ENCODE measurements around the gene SEC23A. TPM values are rescaled to one million over a fixed set of nuclear protein-coding genes. Genes with fewer than 3 reads are reported as not detected.
A peak's percentile ranks its signal among the peaks of the same experiment; 100 is the strongest.

SEC23A gene
- total and polyA plus RNA-seq, 2 of the 13 experiments (the other 11 are each of a cell fraction or from before 2014, with no cell fraction given) = 403 to 887 TPM

- TF ChIP-seq PBX3 (CRISPR knock-in tag; IDR thresholded peaks at IDR 0.05; ENCODE audit: borderline replicate concordance) = no peak
- no peak for TF ChIP-seq NFIC (IDR thresholded peaks at IDR 0.05; ENCODE audit: low read length)
- TF ChIP-seq TMF1 (CRISPR knock-in tag; IDR thresholded peaks at IDR 0.05; ENCODE audit: low read depth) = no peak
- TF ChIP-seq, protein P1, sequence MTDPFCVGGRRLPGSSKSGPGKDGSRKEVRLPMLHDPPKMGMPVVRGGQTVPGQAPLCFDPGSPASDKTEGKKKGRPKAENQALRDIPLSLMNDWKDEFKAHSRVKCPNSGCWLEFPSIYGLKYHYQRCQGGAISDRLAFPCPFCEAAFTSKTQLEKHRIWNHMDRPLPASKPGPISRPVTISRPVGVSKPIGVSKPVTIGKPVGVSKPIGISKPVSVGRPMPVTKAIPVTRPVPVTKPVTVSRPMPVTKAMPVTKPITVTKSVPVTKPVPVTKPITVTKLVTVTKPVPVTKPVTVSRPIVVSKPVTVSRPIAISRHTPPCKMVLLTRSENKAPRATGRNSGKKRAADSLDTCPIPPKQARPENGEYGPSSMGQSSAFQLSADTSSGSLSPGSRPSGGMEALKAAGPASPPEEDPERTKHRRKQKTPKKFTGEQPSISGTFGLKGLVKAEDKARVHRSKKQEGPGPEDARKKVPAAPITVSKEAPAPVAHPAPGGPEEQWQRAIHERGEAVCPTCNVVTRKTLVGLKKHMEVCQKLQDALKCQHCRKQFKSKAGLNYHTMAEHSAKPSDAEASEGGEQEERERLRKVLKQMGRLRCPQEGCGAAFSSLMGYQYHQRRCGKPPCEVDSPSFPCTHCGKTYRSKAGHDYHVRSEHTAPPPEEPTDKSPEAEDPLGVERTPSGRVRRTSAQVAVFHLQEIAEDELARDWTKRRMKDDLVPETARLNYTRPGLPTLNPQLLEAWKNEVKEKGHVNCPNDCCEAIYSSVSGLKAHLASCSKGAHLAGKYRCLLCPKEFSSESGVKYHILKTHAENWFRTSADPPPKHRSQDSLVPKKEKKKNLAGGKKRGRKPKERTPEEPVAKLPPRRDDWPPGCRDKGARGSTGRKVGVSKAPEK (CRISPR knock-in tag; IDR thresholded peaks at IDR 0.05; ENCODE audit: borderline replicate concordance) = no peak
- TF ChIP-seq, protein P2, sequence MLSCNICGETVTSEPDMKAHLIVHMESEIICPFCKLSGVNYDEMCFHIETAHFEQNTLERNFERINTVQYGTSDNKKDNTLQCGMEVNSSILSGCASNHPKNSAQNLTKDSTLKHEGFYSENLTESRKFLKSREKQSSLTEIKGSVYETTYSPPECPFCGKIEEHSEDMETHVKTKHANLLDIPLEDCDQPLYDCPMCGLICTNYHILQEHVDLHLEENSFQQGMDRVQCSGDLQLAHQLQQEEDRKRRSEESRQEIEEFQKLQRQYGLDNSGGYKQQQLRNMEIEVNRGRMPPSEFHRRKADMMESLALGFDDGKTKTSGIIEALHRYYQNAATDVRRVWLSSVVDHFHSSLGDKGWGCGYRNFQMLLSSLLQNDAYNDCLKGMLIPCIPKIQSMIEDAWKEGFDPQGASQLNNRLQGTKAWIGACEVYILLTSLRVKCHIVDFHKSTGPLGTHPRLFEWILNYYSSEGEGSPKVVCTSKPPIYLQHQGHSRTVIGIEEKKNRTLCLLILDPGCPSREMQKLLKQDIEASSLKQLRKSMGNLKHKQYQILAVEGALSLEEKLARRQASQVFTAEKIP (CRISPR knock-in tag; IDR thresholded peaks at IDR 0.05; ENCODE audit: borderline replicate concordance) = no peak
- peak; percentile 44; the same call in 1 of the 2 replicates for TF ChIP-seq HOXA3 (CRISPR knock-in tag; IDR thresholded peaks at IDR 0.05)
- TF ChIP-seq ZNF775 (CRISPR knock-in tag; IDR thresholded peaks at IDR 0.05; ENCODE audit: borderline replicate concordance) = no peak
- no peak; the same call in 1 of the 2 replicates for TF ChIP-seq CBX5 (CRISPR knock-in tag; IDR thresholded peaks at IDR 0.05; ENCODE audit: borderline replicate concordance)
- no peak for TF ChIP-seq HCFC1 (IDR thresholded peaks at IDR 0.05; ENCODE audit: low read depth, low read length)
- TF ChIP-seq ZBTB1 (CRISPR knock-in tag; IDR thresholded peaks at IDR 0.05; ENCODE audit: borderline replicate concordance) = no peak
- no peak for TF ChIP-seq ZNF792 (CRISPR knock-in tag; IDR thresholded peaks at IDR 0.05)
- no peak for TF ChIP-seq BRD4 (CRISPR knock-in tag; IDR thresholded peaks at IDR 0.05)
- TF ChIP-seq ASH2L (IDR thresholded peaks at IDR 0.05; ENCODE audit: insufficient read length, low read depth, low read length) = peak; percentile 31
- no peak for TF ChIP-seq DNMT1 (CRISPR knock-in tag; IDR thresholded peaks at IDR 0.05)
- no peak for TF ChIP-seq HNRNPK (IDR thresholded peaks at IDR 0.05; ENCODE audit: low read depth, low read length, poor library complexity, severe bottlenecking)
- TF ChIP-seq NPAS2 (CRISPR knock-in tag; IDR thresholded peaks at IDR 0.05; ENCODE audit: borderline replicate concordance) = no peak
- TF ChIP-seq TOPORS (CRISPR knock-in tag; IDR thresholded peaks at IDR 0.05) = no peak
- no peak for TF ChIP-seq ZNF362 (CRISPR knock-in tag; IDR thresholded peaks at IDR 0.05; ENCODE audit: borderline replicate concordance)
- no peak for TF ChIP-seq CEBPB (IDR thresholded peaks at IDR 0.05; ENCODE audit: borderline replicate concordance, low read depth, low read length)
- TF ChIP-seq BCL3 (CRISPR knock-in tag; IDR thresholded peaks at IDR 0.05) = peak; percentile 23; the same call in 1 of the 2 replicates
- TF ChIP-seq SMYD3 (CRISPR knock-in tag; IDR thresholded peaks at IDR 0.05) = 0 out of 2 replicates have a peak, but pooled peaks have one; percentile 41
- TF ChIP-seq POLR2A (IDR thresholded peaks at IDR 0.05; ENCODE audit: insufficient read depth in 1 of 2, low read depth in 2 of 2, low read length in 2 of 2) = peak in 1 of 2 experiments; percentile 17; a peak in 1 of 4 replicates
These were observed 47.1 kb downstream of the SEC23A start (continued) for GRCh38 chr14:39055786-39056474.
